ENCODE measurements around the gene FAF1. TPM values are rescaled to one million over a fixed set of nuclear protein-coding genes. Genes with fewer than 3 reads are reported as not detected.

Gene FAF1
- total RNA-seq, 4 donors from 2014 or later: 25.1 to 74.6 (median 37.2) TPM

DNA sequence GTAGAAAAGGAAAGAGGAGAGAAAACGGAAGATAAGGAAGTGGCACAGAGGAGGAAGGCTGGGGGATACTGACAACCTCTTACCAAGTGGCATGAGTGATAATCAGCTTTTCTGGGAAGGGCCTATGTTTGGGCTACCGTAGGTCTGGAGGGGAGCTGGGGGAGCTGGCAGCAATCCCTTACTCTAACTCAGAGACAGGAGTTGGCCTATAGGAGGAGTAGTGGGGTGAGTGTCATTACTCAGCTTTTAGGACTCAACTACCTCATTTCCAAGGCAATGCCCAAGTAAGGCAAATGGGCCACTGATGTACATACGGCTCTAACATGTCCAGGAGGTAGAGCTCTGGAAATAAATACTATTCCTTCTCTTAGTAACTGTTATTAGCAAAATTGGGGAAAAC lies 488.1 kb downstream of the FAF1 start:
- 96 to 100% methylated on average over 2 to 3 of the region's 3 CpGs for WGBS, 2 donors (ENCODE audit: low coverage in 1 of 2)
- intact Hi-C loops (cut with DNase I; ENCODE audit: low total_unique reads) (no loop called here), in situ Hi-C loops (cut with MboI; ENCODE audit: low pct_ligation_motif_present in 1 of 4, low pct_unique_long_range_greater_than_20kb in 1 of 4, low sequenced_read_pairs in 3 of 4) (no loop called here)
- DNase-seq: no peak
- TF ChIP-seq POLR2A (IDR thresholded peaks at IDR 0.05) (no peak), EP300 (IDR thresholded peaks at IDR 0.05; ENCODE audit: low read depth) (no peak)
- Histone ChIP-seq H3K4me3 (no peak overlapping the region), H3K9me3 (no peaks in the 10 kb centered on the region), H3K27ac (no peak overlapping the region), H3K27me3 (no peaks in the 10 kb centered on the region), H3K4me1 (peaks cover 0 to 11% (median 5%) of the 10 kb centered on the region in 4 donors), H3K36me3 (no peaks in the 10 kb centered on the region)

DNA sequence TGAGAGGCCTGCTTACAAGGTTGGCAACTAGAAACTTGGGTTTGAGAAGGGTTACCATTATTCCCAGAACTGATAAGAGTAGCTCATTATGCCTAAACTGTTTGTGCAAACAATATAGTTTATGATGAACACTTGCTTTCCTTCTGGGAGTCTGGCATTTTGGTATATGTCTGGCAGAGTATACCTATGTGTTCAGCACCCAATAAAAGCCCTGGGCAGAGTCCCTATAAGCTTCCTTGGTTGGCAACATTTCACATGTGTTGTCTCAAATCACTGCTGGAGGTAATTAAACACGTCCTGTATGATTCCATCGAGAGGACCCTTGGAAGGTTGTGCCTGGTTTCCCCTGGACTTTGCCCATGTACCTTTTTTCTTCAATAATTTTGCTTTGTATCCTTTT lies 497.1 kb downstream of the FAF1 start:
- intact Hi-C loops (cut with DNase I; ENCODE audit: low total_unique reads): no loop called here
- WGBS, 2 donors (ENCODE audit: low coverage in 1 of 2): 54 to 70% methylated on average over 2 of the region's 2 CpGs
- H3K4me3 ChIP-seq: no peak overlapping the region
- H3K9me3 ChIP-seq: no peaks in the 10 kb centered on the region
- H3K4me1 ChIP-seq: no peaks in the 10 kb centered on the region
- in situ Hi-C loops (cut with MboI; ENCODE audit: low pct_ligation_motif_present in 1 of 4, low pct_unique_long_range_greater_than_20kb in 1 of 4, low sequenced_read_pairs in 3 of 4): no loop called here
- H3K27me3 ChIP-seq: no peaks in the 10 kb centered on the region
- DNase-seq: no peak
- TF ChIP-seq POLR2A (IDR thresholded peaks at IDR 0.05) (no peak), POLR2AphosphoS5 (IDR thresholded peaks at IDR 0.05) (no peak), EP300 (IDR thresholded peaks at IDR 0.05; ENCODE audit: low read depth) (no peak)
- TF ChIP-seq, protein P1, sequence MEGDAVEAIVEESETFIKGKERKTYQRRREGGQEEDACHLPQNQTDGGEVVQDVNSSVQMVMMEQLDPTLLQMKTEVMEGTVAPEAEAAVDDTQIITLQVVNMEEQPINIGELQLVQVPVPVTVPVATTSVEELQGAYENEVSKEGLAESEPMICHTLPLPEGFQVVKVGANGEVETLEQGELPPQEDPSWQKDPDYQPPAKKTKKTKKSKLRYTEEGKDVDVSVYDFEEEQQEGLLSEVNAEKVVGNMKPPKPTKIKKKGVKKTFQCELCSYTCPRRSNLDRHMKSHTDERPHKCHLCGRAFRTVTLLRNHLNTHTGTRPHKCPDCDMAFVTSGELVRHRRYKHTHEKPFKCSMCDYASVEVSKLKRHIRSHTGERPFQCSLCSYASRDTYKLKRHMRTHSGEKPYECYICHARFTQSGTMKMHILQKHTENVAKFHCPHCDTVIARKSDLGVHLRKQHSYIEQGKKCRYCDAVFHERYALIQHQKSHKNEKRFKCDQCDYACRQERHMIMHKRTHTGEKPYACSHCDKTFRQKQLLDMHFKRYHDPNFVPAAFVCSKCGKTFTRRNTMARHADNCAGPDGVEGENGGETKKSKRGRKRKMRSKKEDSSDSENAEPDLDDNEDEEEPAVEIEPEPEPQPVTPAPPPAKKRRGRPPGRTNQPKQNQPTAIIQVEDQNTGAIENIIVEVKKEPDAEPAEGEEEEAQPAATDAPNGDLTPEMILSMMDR (IDR thresholded peaks at IDR 0.05): no peak
- no peaks in the 10 kb centered on the region for H3K36me3 ChIP-seq
- H3K27ac ChIP-seq: no peak overlapping the region

DNA sequence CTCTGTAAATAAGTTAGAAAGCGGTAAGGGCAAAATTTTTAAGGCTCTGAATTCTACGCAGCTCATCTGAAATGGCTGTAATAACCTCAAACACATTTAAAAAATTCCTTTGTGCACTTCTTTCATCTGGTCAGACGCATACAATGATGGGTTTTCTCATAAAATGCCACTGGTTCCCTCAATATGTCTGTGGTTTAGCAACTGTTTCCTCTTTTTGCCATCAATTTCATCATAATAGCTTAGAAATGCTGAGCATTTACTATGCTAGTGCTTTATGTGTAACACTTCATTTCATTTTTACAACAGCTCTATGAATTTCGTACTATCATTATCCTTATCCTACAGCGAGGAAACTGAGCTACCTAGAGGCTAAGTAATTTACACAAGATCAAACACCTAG lies 501.6 kb downstream of the FAF1 start:
- intact Hi-C loops (cut with DNase I; ENCODE audit: low total_unique reads) (no loop called here), in situ Hi-C loops (cut with MboI; ENCODE audit: low pct_ligation_motif_present in 1 of 4, low pct_unique_long_range_greater_than_20kb in 1 of 4, low sequenced_read_pairs in 3 of 4) (no loop called here)
- Histone ChIP-seq H3K4me3 (no peak overlapping the region), H3K4me1 (no peaks in the 10 kb centered on the region), H3K27ac (no peak overlapping the region), H3K36me3 (no peaks in the 10 kb centered on the region), H3K27me3 (no peaks in the 10 kb centered on the region), H3K9me3 (no peaks in the 10 kb centered on the region)
- no peak for DNase-seq
- TF ChIP-seq EP300 (IDR thresholded peaks at IDR 0.05; ENCODE audit: low read depth): no peak
- TF ChIP-seq POLR2A (IDR thresholded peaks at IDR 0.05): no peak
- TF ChIP-seq, protein P1 (IDR thresholded peaks at IDR 0.05): no peak
- 89 to 94% methylated on average over 5 of the region's 5 CpGs for WGBS, 2 donors (ENCODE audit: low coverage in 1 of 2)

DNA sequence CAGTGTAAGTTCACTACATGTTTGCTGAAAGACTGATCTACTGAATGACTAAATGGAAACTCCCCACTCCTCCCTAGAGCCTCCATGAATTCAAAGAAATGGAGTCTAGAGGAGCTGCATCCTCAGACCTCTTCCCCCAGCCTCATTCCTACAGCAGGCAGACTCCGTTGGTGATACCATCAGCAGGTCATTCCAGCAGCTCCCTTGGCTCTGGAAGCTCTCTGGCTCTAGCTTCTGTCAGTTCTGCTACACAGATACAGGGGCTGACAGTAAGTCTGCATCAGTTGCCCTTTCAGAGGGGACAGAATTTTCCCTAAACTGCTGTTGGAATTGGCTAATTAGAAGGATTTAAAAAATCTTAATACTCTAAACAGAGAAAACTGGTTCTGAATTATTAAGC lies 505.2 kb downstream of the FAF1 start:
- WGBS, 2 donors (ENCODE audit: low coverage in 1 of 2): 100% methylated on average over 1 of the region's 1 CpG; no CpG with 5 or more reads in 1 of the 2 donors

More for the DNA sequence above, 505.2 kb downstream of the FAF1 start:
- in situ Hi-C loops (cut with MboI; ENCODE audit: low pct_ligation_motif_present in 1 of 4, low pct_unique_long_range_greater_than_20kb in 1 of 4, low sequenced_read_pairs in 3 of 4) (no loop called here), intact Hi-C loops (cut with DNase I; ENCODE audit: low total_unique reads) (no loop called here)
- no peaks in the 10 kb centered on the region for H3K36me3 ChIP-seq
- no peak overlapping the region for H3K4me3 ChIP-seq
- no peaks in the 10 kb centered on the region for H3K9me3 ChIP-seq
- TF ChIP-seq POLR2A (IDR thresholded peaks at IDR 0.05) (no peak), POLR2AphosphoS5 (IDR thresholded peaks at IDR 0.05) (no peak), EP300 (IDR thresholded peaks at IDR 0.05; ENCODE audit: low read depth) (no peak)
- TF ChIP-seq, protein P1 (IDR thresholded peaks at IDR 0.05): no peak
- DNase-seq: no peak
- H3K27me3 ChIP-seq: no peaks in the 10 kb centered on the region
- H3K27ac ChIP-seq: no peak overlapping the region
- no peaks in the 10 kb centered on the region for H3K4me1 ChIP-seq

Data from transverse colon (tissue), 4 donors.